Endometrial microvascular endothelial cells (primary cell): ENCODE results near the gene PHF12. TPM values are rescaled to one million over a fixed set of nuclear protein-coding genes. Genes with fewer than 3 reads are reported as not detected.

Experiments used
- in situ Hi-C: cut with HindIII; loops from 2 replicates; pipeline ENCODE4 v1.10.0; 2017; ENCODE audit warnings: low sequenced_read_pairs, low pct_unique_long_range_greater_than_20kb; ENCODE audit errors: inconsistent ontology term
- total RNA-seq: library from RNA; depleted of rRNA; stranded (reverse); fragments of >200 nt; gene quantifications from one replicate; pipeline ENCODE4 v1.2.3, GENCODE V29; 2015; ENCODE audit errors: inconsistent ontology term

The PHF12 gene
- total RNA-seq, 1 donor from 2014 or later: 14.4 TPM

- in situ Hi-C loops: no loop called here
Observed at GRCh38 chr17:28957277-28957991, 6.1 kb upstream of the PHF12 start.

DNA sequence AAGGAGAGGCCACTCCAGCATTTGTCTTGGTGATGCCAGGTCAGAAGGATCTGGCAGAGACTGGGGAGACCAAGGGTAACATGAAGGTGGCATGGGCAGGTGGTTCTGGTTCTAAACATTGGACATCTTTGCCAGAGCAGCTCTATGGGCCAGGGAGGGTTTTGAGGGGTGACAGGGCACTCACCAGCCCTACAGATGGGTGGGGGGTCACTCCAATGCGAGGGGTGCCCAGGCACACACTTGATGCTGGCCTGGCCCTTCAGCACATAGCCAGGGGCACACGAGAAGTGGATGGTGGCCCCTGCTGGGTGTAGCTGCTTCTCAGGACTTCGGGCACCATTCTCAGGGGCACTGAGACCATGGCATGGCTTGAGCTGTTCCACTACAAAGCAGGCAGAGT lies 5.5 kb upstream of the PHF12 start:
- in situ Hi-C loops: no loop called here

DNA sequence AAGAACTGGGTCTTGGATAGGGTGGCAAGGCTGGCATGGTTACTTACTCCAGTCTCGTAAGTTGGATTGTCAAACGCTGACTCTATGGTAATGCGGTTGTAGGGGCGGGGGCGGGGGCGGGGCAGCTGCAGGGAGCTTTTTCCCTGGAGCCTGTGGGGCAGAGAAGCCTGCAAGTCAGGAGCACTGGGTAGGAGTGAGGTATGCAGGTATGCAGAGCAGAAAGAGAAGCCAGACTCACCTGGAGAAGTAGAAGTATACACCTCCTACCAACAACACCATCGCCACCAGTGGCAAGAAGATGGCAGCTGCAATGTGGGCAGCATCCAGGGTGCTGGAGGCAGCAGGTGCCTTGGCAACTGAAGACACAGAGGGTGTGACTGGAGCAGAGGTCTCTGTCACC lies 4.8 kb upstream of the PHF12 start:
- in situ Hi-C loops: no loop called here

DNA sequence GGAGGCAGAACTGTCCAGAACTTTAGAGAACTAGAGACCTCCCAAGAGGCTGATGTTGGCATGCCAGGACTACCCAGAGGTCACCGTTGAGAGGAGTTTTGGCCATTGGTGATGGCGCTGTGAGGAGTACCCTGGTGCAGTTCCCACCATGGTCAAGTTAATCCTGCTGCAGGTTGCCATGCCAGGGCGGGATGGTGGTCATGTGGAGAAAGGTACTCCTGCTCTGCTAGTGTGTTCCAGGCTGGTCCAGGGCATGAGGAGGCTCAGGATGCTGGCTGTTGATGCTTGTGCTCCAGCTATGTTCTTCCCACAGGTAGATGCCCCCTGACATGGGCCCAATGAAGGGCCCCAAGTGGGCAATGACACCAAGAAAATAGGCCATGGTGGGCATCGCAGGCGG lies 4.1 kb upstream of the PHF12 start:
- in situ Hi-C loops: no loop called here

- in situ Hi-C loops: no loop called here
Observed at GRCh38 chr17:28954886-28955285, 3.6 kb upstream of the PHF12 start.

DNA sequence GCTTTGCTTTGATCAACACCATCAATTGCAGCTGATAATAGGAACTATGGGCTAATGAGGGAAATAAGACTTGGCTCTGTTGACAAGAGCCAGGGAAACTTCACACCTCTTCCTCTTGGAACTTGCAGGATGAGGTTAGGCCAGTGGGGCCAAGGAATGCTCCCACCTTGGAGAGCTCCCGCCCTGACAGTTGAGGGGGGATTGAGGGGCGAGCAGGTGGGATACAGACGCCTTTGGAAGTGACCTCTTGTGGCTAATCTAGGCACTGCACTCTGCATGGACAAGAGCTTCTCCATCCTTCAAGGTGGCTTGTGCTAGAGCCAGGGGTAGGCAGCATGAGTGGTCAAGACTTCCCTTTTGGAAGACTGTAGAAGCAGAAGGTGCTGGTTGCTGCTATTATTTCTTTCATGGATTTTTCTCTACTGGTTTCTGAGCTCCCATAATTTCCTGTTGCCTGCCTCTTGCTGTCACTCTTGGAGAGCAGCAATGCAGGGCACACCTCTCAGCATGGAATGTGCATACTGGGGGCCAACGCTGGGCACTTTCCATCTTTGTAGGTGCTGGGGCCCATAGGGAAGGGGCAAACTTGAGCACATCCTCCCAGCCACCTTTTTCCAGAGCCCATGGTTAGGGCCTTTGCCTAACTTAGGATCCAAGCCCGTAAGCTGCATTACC lies 2.3 kb upstream of the PHF12 start:
- in situ Hi-C loops: no loop called here

- in situ Hi-C loops: no loop called here
Observed at GRCh38 chr17:28951991-28952975, 965 bp upstream of the PHF12 start.

- in situ Hi-C loops: no loop called here
Observed at GRCh38 chr17:28950752-28951427, 428 bp downstream of the PHF12 start.

- in situ Hi-C loops: no loop called here
Observed at GRCh38 chr17:28950017-28950751, 1.1 kb downstream of the PHF12 start.

DNA sequence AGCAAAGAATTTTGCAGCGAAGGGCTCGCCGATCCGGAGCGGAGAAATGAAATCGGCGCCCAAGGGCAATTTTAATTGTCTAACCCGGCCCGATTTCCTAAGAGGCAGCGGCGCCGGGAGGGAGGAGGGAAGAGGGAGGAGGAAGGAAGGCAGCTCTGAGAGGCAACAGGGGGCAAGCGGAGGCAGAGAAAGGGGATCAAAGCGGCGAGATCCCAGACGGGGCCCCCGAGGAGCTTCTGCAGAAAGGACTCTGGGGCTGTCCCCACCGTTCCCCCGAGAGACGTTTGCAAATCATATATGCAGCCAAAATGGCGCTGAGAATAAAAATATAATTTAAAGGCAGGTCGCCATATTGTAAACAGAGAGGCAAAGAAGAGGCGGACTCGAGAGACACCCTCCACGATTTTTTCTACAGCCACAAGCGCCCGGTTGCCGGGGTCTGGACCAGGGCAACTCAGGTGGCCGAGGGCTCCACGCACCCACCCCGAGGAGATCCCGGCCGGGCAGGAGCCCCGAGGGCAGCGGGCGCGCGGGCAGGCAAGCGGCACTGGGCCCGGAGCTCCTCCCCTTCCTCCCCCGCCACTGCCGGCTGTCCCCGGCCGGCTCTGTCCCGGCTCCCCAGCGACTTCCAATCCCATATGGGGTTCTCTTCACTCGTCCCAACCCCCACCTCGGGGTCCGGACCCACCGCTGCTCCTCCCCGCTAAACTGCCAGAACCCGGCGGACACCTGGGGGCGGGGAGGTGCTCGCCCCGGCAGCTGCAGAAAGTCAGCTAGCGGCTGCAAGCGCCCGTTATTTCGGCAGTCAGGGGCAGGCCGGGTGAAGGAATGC lies 1.9 kb downstream of the PHF12 start:
- in situ Hi-C loops: no loop called here

- in situ Hi-C loops: no loop called here
Observed at GRCh38 chr17:28948873-28949184, 2.5 kb downstream of the PHF12 start.

- in situ Hi-C loops: no loop called here
Observed at GRCh38 chr17:28948342-28948741, 3.0 kb downstream of the PHF12 start.

DNA sequence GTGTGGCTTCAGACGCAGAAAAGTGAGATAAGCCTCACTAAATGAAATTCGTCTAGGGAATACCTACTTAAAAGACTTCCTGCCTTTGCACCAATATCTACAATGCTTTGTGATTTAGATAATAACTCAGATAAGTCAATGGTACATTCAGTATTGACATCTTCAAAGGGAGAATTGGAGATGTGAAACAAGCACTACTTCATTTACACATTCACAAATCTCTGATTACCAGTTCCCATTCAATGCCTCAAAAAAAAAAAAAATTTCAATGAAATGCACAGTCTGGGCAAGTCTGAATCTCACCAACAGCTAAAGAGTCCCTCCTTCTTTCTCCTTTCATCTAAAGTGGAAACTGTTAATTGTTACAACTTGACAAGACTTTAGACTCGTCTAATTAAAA lies 3.7 kb downstream of the PHF12 start:
- in situ Hi-C loops: no loop called here

GRCh38 chr17:28946239-28946638 lies 5.1 kb downstream of the PHF12 start:
- in situ Hi-C loops: no loop called here

- in situ Hi-C loops: no loop called here
Observed at GRCh38 chr17:28944862-28945741, 6.2 kb downstream of the PHF12 start.

GRCh38 chr17:28944343-28944742 lies 7.0 kb downstream of the PHF12 start:
- in situ Hi-C loops: no loop called here

DNA sequence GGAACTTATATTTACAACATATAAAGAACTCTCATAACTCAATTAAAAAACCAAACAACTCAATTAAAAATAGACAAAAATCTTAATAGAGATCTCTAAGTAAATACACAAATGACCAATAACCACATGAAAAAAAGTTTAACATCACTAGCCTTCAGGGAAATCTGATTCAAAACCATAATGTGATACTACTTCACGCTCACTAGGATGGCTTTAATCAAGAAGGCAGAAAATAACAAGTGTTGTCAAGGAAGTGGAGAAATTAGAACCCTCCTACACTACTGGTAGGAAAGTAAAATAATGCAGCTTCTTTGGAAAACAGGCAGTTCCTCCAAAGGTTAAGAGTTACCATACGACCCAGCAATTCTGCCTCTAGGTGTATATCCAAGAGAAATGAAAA lies 8.4 kb downstream of the PHF12 start:
- in situ Hi-C loops: no loop called here
